ENCODE measurements around the gene NEAT1. TPM values are rescaled to one million over a fixed set of nuclear protein-coding genes. Genes with fewer than 3 reads are reported as not detected.

The NEAT1 gene
- total RNA-seq, 1 donor from 2014 or later: 422 TPM

GRCh38 chr11:65425105-65425970, 2.7 kb downstream of the NEAT1 start:
- Mint-ChIP-seq H3K27me3 (ENCODE audit: low read depth) (no peaks in the 10 kb centered on the region), H3K9me3 (no peaks in the 10 kb centered on the region), H3K27ac (peak overlapping the region; percentile 98), H3K36me3 (ENCODE audit: low read depth) (peaks cover 70% of the 10 kb centered on the region), H3K4me1 (ENCODE audit: low read depth) (peaks cover 44% of the 10 kb centered on the region), H3K4me3 (ENCODE audit: low read depth) (peak overlapping the region; percentile 98)
- intact Hi-C loops (cut with micrococcal nuclease): no loop called here
- peak; percentile 78 for DNase-seq (ENCODE audit: low spot score)

GRCh38 chr11:65425971-65426838, 3.6 kb downstream of the NEAT1 start:
- H3K4me1 Mint-ChIP-seq (ENCODE audit: low read depth): peaks cover 48% of the 10 kb centered on the region
- peak overlapping the region; percentile 98 for H3K27ac Mint-ChIP-seq
- DNase-seq (ENCODE audit: low spot score): no peak
- peak overlapping the region; percentile 98 for H3K4me3 Mint-ChIP-seq (ENCODE audit: low read depth)
- intact Hi-C loops (cut with micrococcal nuclease): loop anchor here (1.0 to 2.0 kb wide), 2 partner anchors 8 to 51 kb away; no protein-coding TSS in a partner anchor
- peaks cover 72% of the 10 kb centered on the region for H3K36me3 Mint-ChIP-seq (ENCODE audit: low read depth)
- no peaks in the 10 kb centered on the region for H3K27me3 Mint-ChIP-seq (ENCODE audit: low read depth)
- H3K9me3 Mint-ChIP-seq: no peaks in the 10 kb centered on the region

- peaks cover 56% of the 10 kb centered on the region for H3K4me1 Mint-ChIP-seq (ENCODE audit: low read depth)
- no peak for DNase-seq (ENCODE audit: low spot score)
- no peaks in the 10 kb centered on the region for H3K27me3 Mint-ChIP-seq (ENCODE audit: low read depth)
- intact Hi-C loops (cut with micrococcal nuclease): loop anchor here (1.0 to 2.0 kb wide), 2 partner anchors 9 to 50 kb away; no protein-coding TSS in a partner anchor
- peak overlapping the region; percentile 98 for H3K4me3 Mint-ChIP-seq (ENCODE audit: low read depth)
- peaks cover 79% of the 10 kb centered on the region for H3K36me3 Mint-ChIP-seq (ENCODE audit: low read depth)
- H3K27ac Mint-ChIP-seq: peak overlapping the region; percentile 98
- H3K9me3 Mint-ChIP-seq: no peaks in the 10 kb centered on the region
These were observed 4.5 kb downstream of the NEAT1 start for GRCh38 chr11:65426839-65427690.

GRCh38 chr11:65427691-65428577, 5.3 kb downstream of the NEAT1 start:
- H3K27me3 Mint-ChIP-seq (ENCODE audit: low read depth): no peaks in the 10 kb centered on the region
- H3K4me1 Mint-ChIP-seq (ENCODE audit: low read depth): peaks cover 63% of the 10 kb centered on the region
- H3K9me3 Mint-ChIP-seq: no peaks in the 10 kb centered on the region
- H3K27ac Mint-ChIP-seq: peak overlapping the region; percentile 98
- DNase-seq (ENCODE audit: low spot score): no peak
- peaks cover 79% of the 10 kb centered on the region for H3K36me3 Mint-ChIP-seq (ENCODE audit: low read depth)
- intact Hi-C loops (cut with micrococcal nuclease): loop anchor here (2.0 kb wide), 1 partner anchor 49 kb away; no protein-coding TSS in a partner anchor
- H3K4me3 Mint-ChIP-seq (ENCODE audit: low read depth): peak overlapping the region; percentile 98

GRCh38 chr11:65428578-65429067, 6.0 kb downstream of the NEAT1 start:
- Mint-ChIP-seq H3K4me3 (ENCODE audit: low read depth) (peak overlapping the region; percentile 98), H3K27me3 (ENCODE audit: low read depth) (no peaks in the 10 kb centered on the region), H3K27ac (peak overlapping the region; percentile 98), H3K4me1 (ENCODE audit: low read depth) (peaks cover 68% of the 10 kb centered on the region), H3K36me3 (ENCODE audit: low read depth) (peaks cover 78% of the 10 kb centered on the region), H3K9me3 (no peaks in the 10 kb centered on the region)
- DNase-seq (ENCODE audit: low spot score): no peak
- intact Hi-C loops (cut with micrococcal nuclease): loop anchor here (1.0 kb wide), 1 partner anchor 9 kb away; no protein-coding TSS in a partner anchor

GRCh38 chr11:65429068-65429681, 6.6 kb downstream of the NEAT1 start:
- Mint-ChIP-seq H3K27me3 (ENCODE audit: low read depth) (no peaks in the 10 kb centered on the region), H3K4me1 (ENCODE audit: low read depth) (peaks cover 71% of the 10 kb centered on the region), H3K4me3 (ENCODE audit: low read depth) (peak overlapping the region; percentile 98), H3K9me3 (no peaks in the 10 kb centered on the region), H3K36me3 (ENCODE audit: low read depth) (peaks cover 75% of the 10 kb centered on the region), H3K27ac (peak overlapping the region; percentile 94)
- no peak for DNase-seq (ENCODE audit: low spot score)
- intact Hi-C loops (cut with micrococcal nuclease): loop anchor here (1.0 kb wide), 1 partner anchor 10 kb away; no protein-coding TSS in a partner anchor

GRCh38 chr11:65429724-65430405, 7.3 kb downstream of the NEAT1 start:
- peaks cover 75% of the 10 kb centered on the region for H3K36me3 Mint-ChIP-seq (ENCODE audit: low read depth)
- intact Hi-C loops (cut with micrococcal nuclease): loop anchor here (1.0 kb wide), 1 partner anchor 11 kb away; no protein-coding TSS in a partner anchor
- H3K4me1 Mint-ChIP-seq (ENCODE audit: low read depth): peaks cover 78% of the 10 kb centered on the region
- H3K27me3 Mint-ChIP-seq (ENCODE audit: low read depth): no peaks in the 10 kb centered on the region
- H3K9me3 Mint-ChIP-seq: no peaks in the 10 kb centered on the region
- peak overlapping the region; percentile 98 for H3K4me3 Mint-ChIP-seq (ENCODE audit: low read depth)
- H3K27ac Mint-ChIP-seq: peak overlapping the region; percentile 94
- DNase-seq (ENCODE audit: low spot score): no peak

- H3K9me3 Mint-ChIP-seq: no peaks in the 10 kb centered on the region
- H3K4me1 Mint-ChIP-seq (ENCODE audit: low read depth): peaks cover 85% of the 10 kb centered on the region
- peaks cover 74% of the 10 kb centered on the region for H3K36me3 Mint-ChIP-seq (ENCODE audit: low read depth)
- intact Hi-C loops (cut with micrococcal nuclease): no loop called here
- DNase-seq (ENCODE audit: low spot score): no peak
- H3K27ac Mint-ChIP-seq: peak overlapping the region; percentile 94
- H3K4me3 Mint-ChIP-seq (ENCODE audit: low read depth): peak overlapping the region; percentile 98
- H3K27me3 Mint-ChIP-seq (ENCODE audit: low read depth): no peaks in the 10 kb centered on the region
These were observed 8.0 kb downstream of the NEAT1 start for GRCh38 chr11:65430406-65431217.

- H3K36me3 Mint-ChIP-seq (ENCODE audit: low read depth): peaks cover 74% of the 10 kb centered on the region
- no peaks in the 10 kb centered on the region for H3K27me3 Mint-ChIP-seq (ENCODE audit: low read depth)
- peak overlapping the region; percentile 76 for H3K27ac Mint-ChIP-seq
- intact Hi-C loops (cut with micrococcal nuclease): loop anchor here (2.0 kb wide), 1 partner anchor 65 kb away; no protein-coding TSS in a partner anchor
- no peaks in the 10 kb centered on the region for H3K9me3 Mint-ChIP-seq
- H3K4me1 Mint-ChIP-seq (ENCODE audit: low read depth): peaks cover 85% of the 10 kb centered on the region
- no peak for DNase-seq (ENCODE audit: low spot score)
- peak overlapping the region; percentile 40 for H3K4me3 Mint-ChIP-seq (ENCODE audit: low read depth)
These were observed 9.0 kb downstream of the NEAT1 start for GRCh38 chr11:65431451-65432099.

All from activated T-helper 2 cell treated with anti-CD3 and anti-CD28 coated beads, Interferon-gamma antibody, Interleukin-2, Interleukin-4, amounts not matched to agents 10 μg/mL and 5 μg/mL and 100 μg/mL, durations not matched to agents 14 hours and 24 hours and 36 hours (primary cell).